ENCODE results near the gene IQGAP1. TPM values are rescaled to one million over a fixed set of nuclear protein-coding genes. Genes with fewer than 3 reads are reported as not detected.
A peak's percentile ranks its signal among the peaks of the same experiment; 100 is the strongest.

IQGAP1 gene
- total RNA-seq, 1 donor from 2014 or later, result 227 TPM

DNA sequence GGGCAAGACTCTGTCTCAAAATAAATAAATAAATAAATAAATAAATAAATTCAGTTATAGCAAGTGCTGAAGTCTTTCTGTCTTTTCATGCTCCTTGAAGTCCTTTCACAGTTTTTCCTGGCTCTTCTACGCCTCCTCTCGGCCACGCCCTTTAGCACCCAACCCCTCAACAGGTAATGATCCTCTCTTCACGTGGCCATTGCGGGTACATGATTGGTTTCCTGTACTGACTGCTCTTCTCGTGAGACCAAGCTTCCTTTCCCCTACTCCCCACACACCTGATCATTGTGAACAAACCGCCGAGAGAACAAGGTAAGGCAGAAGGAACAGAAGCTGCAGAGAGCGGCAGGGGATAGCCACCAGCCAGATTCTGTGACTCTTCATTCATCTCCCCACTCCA lies 38.2 kb upstream of the IQGAP1 start:
- DNase-seq, result no peak

GRCh38 chr15:90351479-90352106 lies 36.4 kb upstream of the IQGAP1 start:
- peaks cover 11% of the 10 kb centered on the region for H3K4me1 Mint-ChIP-seq
- intact Hi-C loops (cut with micrococcal nuclease), result loop anchor here (1.0 kb wide), 3 partner anchors 11 to 50 kb away; partner anchors contain the start of gene IQGAP1

More for the DNA sequence above, 38.2 kb upstream of the IQGAP1 start:
- POLR2A ChIA-PET, result no interaction called here
- CTCF ChIA-PET, result no interaction called here
- H3K36me3 Mint-ChIP-seq (ENCODE audit: low read depth), result no peaks in the 10 kb centered on the region
- no peak overlapping the region for H3K4me3 Mint-ChIP-seq
- no peak overlapping the region for H3K27ac Mint-ChIP-seq
- H3K4me1 Mint-ChIP-seq, result peaks cover 11% of the 10 kb centered on the region
- H3K27me3 Mint-ChIP-seq, result no peaks in the 10 kb centered on the region
- intact Hi-C loops (cut with micrococcal nuclease), result no loop called here
- ATAC-seq (ENCODE audit: low read depth), result no peak
- no peaks in the 10 kb centered on the region for H3K9me3 Mint-ChIP-seq
- TF ChIP-seq, protein P1, sequence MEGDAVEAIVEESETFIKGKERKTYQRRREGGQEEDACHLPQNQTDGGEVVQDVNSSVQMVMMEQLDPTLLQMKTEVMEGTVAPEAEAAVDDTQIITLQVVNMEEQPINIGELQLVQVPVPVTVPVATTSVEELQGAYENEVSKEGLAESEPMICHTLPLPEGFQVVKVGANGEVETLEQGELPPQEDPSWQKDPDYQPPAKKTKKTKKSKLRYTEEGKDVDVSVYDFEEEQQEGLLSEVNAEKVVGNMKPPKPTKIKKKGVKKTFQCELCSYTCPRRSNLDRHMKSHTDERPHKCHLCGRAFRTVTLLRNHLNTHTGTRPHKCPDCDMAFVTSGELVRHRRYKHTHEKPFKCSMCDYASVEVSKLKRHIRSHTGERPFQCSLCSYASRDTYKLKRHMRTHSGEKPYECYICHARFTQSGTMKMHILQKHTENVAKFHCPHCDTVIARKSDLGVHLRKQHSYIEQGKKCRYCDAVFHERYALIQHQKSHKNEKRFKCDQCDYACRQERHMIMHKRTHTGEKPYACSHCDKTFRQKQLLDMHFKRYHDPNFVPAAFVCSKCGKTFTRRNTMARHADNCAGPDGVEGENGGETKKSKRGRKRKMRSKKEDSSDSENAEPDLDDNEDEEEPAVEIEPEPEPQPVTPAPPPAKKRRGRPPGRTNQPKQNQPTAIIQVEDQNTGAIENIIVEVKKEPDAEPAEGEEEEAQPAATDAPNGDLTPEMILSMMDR (IDR thresholded peaks at IDR 0.05), result no peak

GRCh38 chr15:90352107-90352893 lies 35.7 kb upstream of the IQGAP1 start, which contains the start of gene ZNF774:
Gene ZNF774, plus strand, starts transcription at chr15:90352284. Its CDS starts 2,377 bp downstream, at chr15:90354661.
- ATAC-seq (ENCODE audit: low read depth), result peak; percentile 98
- ChIA-PET POLR2A (interaction anchor here (0.7 to 2.2 kb wide), 3 partner anchors 36 to 365 kb away, joined by 3 to 15 read pairs (median 6); partner anchors contain the start of genes BLM and IQGAP1), CTCF (no interaction called here)
- Mint-ChIP-seq H3K36me3 (ENCODE audit: low read depth) (no peaks in the 10 kb centered on the region), H3K27ac (peak within 1 kb of the TSS; percentile 82), H3K27me3 (no peaks in the 10 kb centered on the region), H3K9me3 (no peaks in the 10 kb centered on the region), H3K4me1 (peaks cover 11% of the 10 kb centered on the region), H3K4me3 (peak within 1 kb of the TSS; percentile 87)
- DNase-seq, result peak; percentile 78
- TF ChIP-seq, protein P1 (IDR thresholded peaks at IDR 0.05), result no peak
- intact Hi-C loops (cut with micrococcal nuclease), result loop anchor here (1.0 kb wide), 3 partner anchors 10 to 49 kb away; partner anchors contain the start of gene IQGAP1

More at GRCh38 chr15:90351479-90352106, 36.4 kb upstream of the IQGAP1 start:
- H3K36me3 Mint-ChIP-seq (ENCODE audit: low read depth), result no peaks in the 10 kb centered on the region
- no peaks in the 10 kb centered on the region for H3K9me3 Mint-ChIP-seq
- ATAC-seq (ENCODE audit: low read depth) (peak; percentile 5), DNase-seq (no peak)
- ChIA-PET POLR2A (interaction anchor here (1.2 to 2.2 kb wide), 2 partner anchors 37 to 366 kb away, joined by 3 to 15 read pairs; partner anchors contain the start of genes BLM and IQGAP1), CTCF (no interaction called here)
- H3K27ac Mint-ChIP-seq, result peak overlapping the region; percentile 56
- H3K27me3 Mint-ChIP-seq, result no peaks in the 10 kb centered on the region
- peak overlapping the region; percentile 87 for H3K4me3 Mint-ChIP-seq
- TF ChIP-seq, protein P1 (IDR thresholded peaks at IDR 0.05), result no peak

DNA sequence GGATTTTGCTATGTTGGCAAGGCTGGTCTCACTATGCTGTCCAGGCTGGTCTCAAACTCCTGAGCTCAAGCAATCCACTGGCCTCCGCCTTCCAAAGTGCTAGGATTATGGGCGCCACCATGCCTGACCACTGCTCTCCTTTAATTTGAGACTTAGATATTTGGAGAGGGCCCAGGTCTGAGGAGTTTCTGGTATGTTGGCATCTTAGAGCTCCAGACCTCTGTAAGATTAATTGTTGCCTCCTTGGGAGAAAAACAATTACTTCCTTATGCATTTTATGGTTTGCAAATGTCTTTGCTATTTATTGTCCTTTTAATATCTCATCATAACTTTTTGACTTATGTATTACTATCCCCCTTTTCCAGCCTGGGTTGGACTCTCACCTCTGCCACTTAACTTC lies 33.1 kb upstream of the IQGAP1 start:
- no peak for DNase-seq
- POLR2A ChIA-PET, result interaction anchor here (0.5 kb wide), 1 partner anchor 512 kb away, joined by 6 read pairs; no protein-coding TSS in a partner anchor
- TF ChIP-seq, protein P1 (IDR thresholded peaks at IDR 0.05), result no peak
- Mint-ChIP-seq H3K4me3 (no peak overlapping the region), H3K36me3 (ENCODE audit: low read depth) (no peaks in the 10 kb centered on the region), H3K9me3 (no peaks in the 10 kb centered on the region), H3K4me1 (peaks cover 11% of the 10 kb centered on the region), H3K27ac (no peak overlapping the region), H3K27me3 (no peaks in the 10 kb centered on the region)
- ATAC-seq (ENCODE audit: low read depth), result no peak
- intact Hi-C loops (cut with micrococcal nuclease), result no loop called here
- CTCF ChIA-PET, result no interaction called here
